HCEC 1CT (cell line): ENCODE data around the gene RPH3AL.
"Not testable (repeated sequence)": the region's sequence is repeated elsewhere in the genome, so short reads cannot be mapped to it uniquely, and the experiment has no call there.

ENCODE experiments used
- DNase-seq: peaks from one replicate; pipeline ENCODE4 v3.0.0-alpha.2; 2017

Gene RPH3AL

GRCh38 chr17:234163-234993, 118.2 kb downstream of the RPH3AL start:
- DNase-seq = not testable (repeated sequence)

DNA sequence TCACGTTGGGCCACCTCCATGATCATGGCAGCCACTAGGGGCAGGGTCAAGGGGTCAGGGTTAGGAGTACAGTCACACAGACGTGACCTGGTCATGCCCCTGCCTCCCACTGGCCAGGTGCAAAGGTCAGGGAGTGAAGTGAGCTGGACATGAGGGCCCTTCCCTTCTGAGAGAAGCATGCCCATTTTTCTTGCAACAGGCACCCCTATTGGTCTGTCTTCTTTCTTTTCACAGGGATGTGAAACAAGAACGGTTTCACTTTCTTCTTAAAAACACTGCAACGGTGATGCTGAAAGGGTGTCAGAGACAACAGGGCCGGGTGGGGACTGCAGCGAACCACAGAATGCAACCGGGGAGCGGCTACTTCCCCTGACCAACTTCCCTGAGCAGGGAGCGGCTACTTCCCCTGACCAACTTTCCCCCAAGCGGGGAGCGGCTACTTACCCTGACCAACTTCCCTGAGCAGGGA, 119.1 kb downstream of the RPH3AL start:
- DNase-seq = no peak

GRCh38 chr17:231966-232807, 120.4 kb downstream of the RPH3AL start:
- DNase-seq = no peak

- no peak for DNase-seq
These were observed 121.2 kb downstream of the RPH3AL start for GRCh38 chr17:231191-231965.

GRCh38 chr17:230395-230770, 122.2 kb downstream of the RPH3AL start:
- DNase-seq = no peak

- DNase-seq = no peak
These were observed 122.8 kb downstream of the RPH3AL start for GRCh38 chr17:229709-230394.

DNA sequence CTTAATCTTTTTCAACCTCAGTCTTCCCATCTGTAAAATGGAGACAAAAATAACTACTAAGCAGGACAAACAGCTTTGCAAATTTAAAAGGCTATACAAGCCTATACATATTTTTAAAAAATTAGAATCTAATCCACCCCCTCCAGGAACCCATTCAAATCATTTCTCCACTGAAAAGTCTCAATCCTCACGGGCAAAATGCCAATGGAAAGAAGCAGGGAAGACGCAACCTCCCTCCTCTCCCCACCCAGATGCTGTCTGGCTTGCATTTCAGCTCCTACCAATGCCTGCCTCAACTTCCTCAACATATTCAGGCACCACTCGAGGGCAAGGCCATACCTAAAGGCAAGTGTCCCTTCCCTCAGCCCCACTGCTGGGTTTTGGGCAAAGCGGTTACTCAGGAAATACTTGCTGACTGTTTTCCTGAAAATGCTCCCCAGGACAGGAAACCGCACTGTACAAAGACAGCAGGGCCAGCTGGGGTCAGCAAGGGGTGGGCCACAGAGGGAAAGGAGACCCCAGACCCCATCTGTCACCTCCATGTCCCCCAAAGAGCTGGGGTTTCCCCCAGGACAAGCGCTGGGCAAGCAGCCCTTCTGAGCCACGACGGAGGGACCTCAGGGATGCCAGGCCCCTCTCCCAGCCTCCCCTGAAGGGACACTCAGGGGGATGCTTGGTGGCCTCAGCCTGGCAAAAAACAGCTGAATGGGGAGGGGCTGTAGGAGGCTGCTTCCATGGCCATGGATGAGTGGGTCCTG, 123.5 kb downstream of the RPH3AL start:
- no peak for DNase-seq

GRCh38 chr17:227946-228615, 124.5 kb downstream of the RPH3AL start:
- DNase-seq = no peak

DNA sequence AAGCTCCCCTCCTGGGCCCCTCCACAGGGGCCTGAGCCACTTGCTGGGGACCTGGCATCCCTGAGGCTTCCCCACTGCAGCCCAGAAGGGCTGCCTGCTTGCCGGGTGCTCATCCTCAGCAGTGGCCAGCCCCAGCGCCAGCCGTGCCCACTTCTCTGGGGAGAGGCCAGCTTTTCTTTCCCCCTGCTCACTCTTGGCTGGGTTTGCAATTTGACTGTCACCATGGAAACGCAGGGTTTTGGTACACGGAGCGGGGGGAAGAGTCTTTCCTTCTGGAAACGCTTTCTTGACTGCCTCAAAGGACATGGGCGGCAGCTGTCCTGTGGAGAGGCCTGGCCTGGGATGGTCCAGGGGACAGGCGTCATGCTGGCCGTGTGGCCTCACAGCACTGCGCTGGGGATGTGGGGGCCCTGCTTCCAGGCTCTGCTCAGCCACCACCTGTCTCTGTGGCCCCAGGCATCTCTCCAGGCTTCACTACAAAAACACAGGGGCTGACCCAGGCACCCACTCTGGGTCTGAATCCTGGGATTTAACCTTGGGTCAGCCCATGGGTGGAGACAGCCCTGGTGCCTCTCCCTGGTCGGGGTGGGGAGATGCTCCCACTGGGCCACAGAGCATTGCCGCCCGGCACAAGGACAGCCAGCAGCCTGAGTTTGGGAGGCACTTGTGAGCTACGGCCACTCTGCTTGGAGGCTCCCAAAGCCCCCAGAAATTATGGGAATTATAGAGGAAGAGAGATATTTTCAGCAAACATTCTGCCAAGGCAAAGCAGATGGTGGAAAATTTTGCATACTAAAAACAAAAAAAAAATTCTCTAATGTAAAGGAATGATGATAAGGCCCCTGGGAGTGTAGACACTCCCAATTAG, 125.3 kb downstream of the RPH3AL start:
- no peak for DNase-seq

DNA sequence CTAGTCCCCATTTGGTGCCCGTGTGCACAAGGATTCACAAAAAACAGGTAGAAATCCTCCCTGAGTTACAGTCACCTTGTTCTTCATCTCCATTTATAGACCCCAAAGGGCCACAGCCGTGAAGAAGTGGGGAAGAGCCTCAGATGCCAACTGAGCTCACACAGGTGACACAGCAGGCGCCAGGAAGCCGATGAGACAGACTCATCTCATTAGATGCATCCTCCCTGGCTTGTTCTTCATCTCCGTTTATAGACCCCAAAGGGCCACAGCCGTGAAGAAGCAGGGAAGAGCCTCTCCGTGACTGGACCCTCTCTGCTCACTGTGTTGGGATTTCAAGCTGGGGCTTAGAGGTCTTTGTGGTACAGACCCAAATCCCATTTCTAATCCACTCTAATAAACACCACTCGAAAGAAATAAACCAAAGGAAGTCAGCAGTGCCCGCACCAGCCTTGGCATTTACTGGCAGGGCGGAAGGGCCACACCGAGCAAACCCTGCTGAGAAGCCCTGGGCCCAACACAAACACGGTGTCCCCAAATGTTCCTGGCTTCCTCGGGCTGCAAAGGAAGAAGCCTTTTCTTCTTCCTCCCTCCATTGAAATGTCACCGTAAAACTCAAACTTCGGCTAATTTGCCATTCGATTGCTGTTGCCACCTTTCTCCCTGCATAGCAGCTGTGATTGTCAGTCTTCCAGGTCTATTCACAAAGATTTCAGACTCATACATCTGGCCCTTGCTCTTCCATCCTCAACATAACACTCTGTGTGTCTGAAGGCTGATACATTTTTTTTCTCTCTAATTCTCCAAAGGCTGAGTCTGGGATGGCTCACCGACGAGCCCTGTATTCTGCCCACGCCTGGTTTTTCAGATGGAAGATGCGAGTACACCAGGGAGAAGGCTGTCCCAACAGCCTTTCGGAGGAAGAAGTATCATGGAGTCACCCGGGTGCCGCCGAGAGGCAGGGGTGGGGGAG, 126.2 kb downstream of the RPH3AL start:
- DNase-seq = no peak

GRCh38 chr17:225551-225950, 127.1 kb downstream of the RPH3AL start:
- no peak for DNase-seq

DNA sequence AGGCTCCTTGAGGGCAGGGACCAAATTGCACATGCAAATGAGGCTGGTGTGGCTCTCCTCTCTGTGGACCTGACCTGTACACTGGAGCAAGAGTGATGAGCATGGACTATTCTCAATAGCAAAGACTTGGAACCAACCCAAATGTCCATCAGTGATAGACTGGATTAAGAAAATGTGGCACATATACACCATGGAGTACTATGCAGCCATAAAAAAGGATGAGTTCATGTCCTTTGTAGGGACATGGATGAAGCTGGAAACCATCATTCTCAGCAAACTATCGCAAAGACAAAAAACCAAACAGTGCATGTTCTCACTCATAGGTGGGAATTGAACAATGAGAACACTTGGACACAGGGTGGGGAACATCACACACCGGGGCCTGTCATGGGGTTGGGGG, 128.0 kb downstream of the RPH3AL start:
- DNase-seq = not testable (repeated sequence)

DNA sequence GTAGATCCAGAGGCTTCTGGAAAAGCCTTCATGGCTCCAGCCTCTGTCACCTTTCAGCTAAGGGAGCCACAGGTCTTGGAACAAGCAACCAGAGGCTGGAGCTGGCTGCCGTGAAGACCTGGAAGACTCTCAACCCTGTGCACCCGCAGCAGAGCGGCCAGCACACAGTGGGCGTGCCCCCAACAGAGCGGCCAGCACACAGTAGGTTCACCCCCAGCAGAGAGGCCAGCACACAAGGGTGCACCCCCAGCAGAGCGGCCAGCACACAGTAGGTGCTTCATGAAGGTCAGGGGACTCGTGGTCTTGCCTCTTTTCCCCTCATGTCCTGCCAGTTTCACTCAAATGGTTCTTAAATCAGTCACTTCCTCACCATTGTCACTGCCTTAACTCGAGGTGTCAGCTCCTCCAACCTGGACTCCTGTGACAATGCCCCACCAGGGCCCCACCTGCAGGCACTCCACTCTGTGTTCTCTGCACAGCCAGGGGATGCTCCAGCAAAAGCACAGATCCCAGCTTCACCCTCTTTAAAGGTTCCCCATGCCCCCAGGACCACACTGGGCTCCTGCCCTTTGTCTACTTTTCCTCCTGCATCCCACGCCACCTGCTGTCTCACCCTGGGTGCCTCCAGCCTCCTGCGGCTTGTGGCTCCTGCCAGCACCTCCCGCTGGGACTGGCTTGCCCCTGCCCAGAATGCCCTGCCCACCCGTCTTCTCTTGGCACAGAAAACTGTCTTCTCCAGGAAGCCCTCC, 128.7 kb downstream of the RPH3AL start:
- no peak for DNase-seq

DNA sequence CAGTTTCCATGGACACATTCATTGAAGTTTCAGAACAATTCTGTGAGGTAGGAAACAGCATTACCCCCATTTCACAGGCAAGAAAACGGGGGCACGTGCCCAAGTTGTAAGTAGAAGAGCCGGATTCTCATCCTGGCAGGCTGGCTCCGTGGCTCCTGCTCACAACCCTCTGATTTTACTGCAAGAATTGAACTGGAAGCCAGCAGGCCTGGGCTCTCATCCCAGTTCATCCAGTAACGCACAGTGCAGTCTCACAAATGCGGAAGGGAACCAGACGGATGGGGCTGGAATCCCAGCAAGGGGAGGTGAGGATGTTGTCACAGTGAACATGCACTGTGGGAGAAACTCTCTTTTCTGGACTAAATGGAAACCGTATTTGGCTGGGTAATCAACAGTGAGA, 130.4 kb downstream of the RPH3AL start:
- no peak for DNase-seq

GRCh38 chr17:219696-220095, 132.9 kb downstream of the RPH3AL start:
- no peak for DNase-seq

DNA sequence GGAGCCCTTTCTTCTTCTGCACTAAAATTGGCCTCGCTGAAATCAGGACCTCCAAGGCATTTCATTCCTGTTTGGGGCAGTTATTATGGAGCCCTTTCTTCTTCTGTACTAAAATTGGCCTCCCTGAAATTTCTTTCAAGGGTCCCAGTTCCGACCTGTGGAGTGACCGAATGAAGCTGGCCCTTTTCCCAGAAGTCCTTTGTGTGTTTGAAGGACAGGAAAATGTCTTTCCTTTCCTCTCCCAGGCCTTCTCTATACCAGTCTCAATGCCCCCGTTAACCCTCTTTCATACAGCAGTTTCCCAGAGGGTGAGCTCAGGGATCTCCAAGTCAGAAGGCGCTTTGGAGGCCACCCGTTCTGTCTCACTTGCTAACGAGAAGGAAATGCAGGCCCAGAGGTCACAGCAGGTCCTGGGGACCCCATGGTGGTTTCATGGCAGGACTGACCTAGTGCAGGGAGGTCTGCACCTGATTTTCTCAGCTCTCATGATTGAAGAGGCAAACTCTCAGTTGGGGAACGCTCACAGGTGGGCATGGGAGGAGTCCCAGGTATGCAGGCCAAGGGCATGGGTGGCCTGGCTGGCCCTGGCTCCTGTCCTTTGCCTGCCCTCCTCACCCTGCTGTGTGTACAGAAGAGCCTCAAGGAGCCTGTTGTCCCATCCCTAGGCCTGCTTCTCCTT, 134.0 kb downstream of the RPH3AL start:
- no peak for DNase-seq

GRCh38 chr17:216625-217024, 136.0 kb downstream of the RPH3AL start:
- DNase-seq = no peak
